GM23338 (cell line): Measurements from ENCODE around the gene SLC22A17. TPM values are rescaled to one million over a fixed set of nuclear protein-coding genes. Genes with fewer than 3 reads are reported as not detected.
A peak's percentile ranks its signal among the peaks of the same experiment; 100 is the strongest.

ENCODE experiments used
- ATAC-seq: fragments of 200-7000 bp; cut with Tn5 transposase; 3 replicates; pipeline ENCODE4 v1.9.1; 2020
- DNase-seq: peaks from one replicate; pipeline ENCODE4 v3.0.0-alpha.2; 2015; ENCODE audit warnings: low spot score
- H2AFZ ChIP-seq: fragments of 200-600 bp; sonication (generic); 2 replicates; pipeline ENCODE4 v1.8.0; 2016; ENCODE audit warnings: antibody characterized with exemption, mild to moderate bottlenecking, moderate library complexity
- H3F3A ChIP-seq: fragments of 200-600 bp; sonication (generic); replicated peaks from 2 replicates; pipeline ENCODE4 v1.8.0; 2017; ENCODE audit warnings: antibody characterized with exemption, mixed run types, low read depth
- H3K27ac ChIP-seq: fragments of 200-600 bp; sonication (generic); 2 replicates; pipeline ENCODE4 v1.6.1; 2016; ENCODE audit warnings: low read depth
- H3K27me3 ChIP-seq: fragments of 200-600 bp; sonication (generic); 2 replicates; pipeline ENCODE4 v1.8.0; 2016; ENCODE audit warnings: mild to moderate bottlenecking, mixed run types, moderate library complexity; ENCODE audit not compliant: insufficient read depth
- H3K36me3 ChIP-seq: fragments of 200-600 bp; sonication (generic); 2 replicates; pipeline ENCODE4 v1.8.0; 2016; ENCODE audit warnings: mild to moderate bottlenecking; ENCODE audit not compliant: insufficient read depth
- H3K4me1 ChIP-seq: fragments of 200-600 bp; sonication (generic); 2 replicates; pipeline ENCODE4 v1.8.0; 2016; ENCODE audit warnings: mild to moderate bottlenecking, moderate library complexity; ENCODE audit not compliant: insufficient read depth
- H3K4me2 ChIP-seq: fragments of 200-600 bp; sonication (generic); 2 replicates; pipeline ENCODE4 v1.7.1; 2017; ENCODE audit warnings: mixed run types
- H3K4me3 ChIP-seq: fragments of 200-600 bp; sonication (generic); 2 replicates; pipeline ENCODE4 v1.6.1; 2016; ENCODE audit warnings: mixed run types
- H3K79me2 ChIP-seq: fragments of 200-600 bp; sonication (generic); replicated peaks from 2 replicates; pipeline ENCODE4 v1.8.0; 2017; ENCODE audit warnings: mild to moderate bottlenecking; ENCODE audit not compliant: insufficient read depth
- H3K9me2 ChIP-seq: fragments of 200-600 bp; sonication (generic); 2 replicates; pipeline ENCODE4 v1.8.0; 2017; ENCODE audit not compliant: insufficient read depth
- H4K20me1 ChIP-seq: fragments of 200-600 bp; sonication (generic); replicated peaks from 2 replicates; pipeline ENCODE4 v1.8.0; 2017; ENCODE audit warnings: mild to moderate bottlenecking; ENCODE audit not compliant: insufficient read depth
- H3K27ac Mint-ChIP-seq: 2 replicates; pipeline ENCODE4 v1.8.0; 2020; ENCODE audit warnings: inconsistent platforms, mild to moderate bottlenecking, moderate library complexity, mixed read lengths
- H3K27me3 Mint-ChIP-seq: 3 replicates; pipeline ENCODE4 v1.8.0; 2022; ENCODE audit warnings: low read depth, mild to moderate bottlenecking, moderate library complexity, mixed read lengths, inconsistent platforms; ENCODE audit not compliant: insufficient read depth, poor library complexity
- H3K36me3 Mint-ChIP-seq: 3 replicates; pipeline ENCODE4 v1.8.0; 2021; ENCODE audit warnings: low read depth, mild to moderate bottlenecking, inconsistent platforms, moderate library complexity, mixed read lengths
- H3K4me1 Mint-ChIP-seq: 3 replicates; pipeline ENCODE4 v1.8.0; 2020; ENCODE audit warnings: mild to moderate bottlenecking, inconsistent platforms, mixed read lengths
- H3K4me3 Mint-ChIP-seq: 3 replicates; pipeline ENCODE4 v1.8.0; 2021; ENCODE audit warnings: moderate library complexity, mild to moderate bottlenecking, inconsistent platforms, mixed read lengths
- H3K9me3 Mint-ChIP-seq: 3 replicates; pipeline ENCODE4 v1.8.0; 2020; ENCODE audit warnings: moderate library complexity, mild to moderate bottlenecking, inconsistent platforms, mixed read lengths
- CREB1 ChIP-seq: fragments of 250-450 bp; sonication (Bioruptor Pico); IDR thresholded peaks from 2 replicates; pipeline ENCODE4 v1.5.0; 2020; ENCODE audit warnings: low read depth, mild to moderate bottlenecking, moderate library complexity
- EZH2 ChIP-seq: fragments of 200-600 bp; sonication (generic); IDR thresholded peaks from one replicate; pipeline ENCODE4 v1.8.0; 2017; ENCODE audit warnings: antibody characterized with exemption, mild to moderate bottlenecking, low read depth; ENCODE audit not compliant: unreplicated experiment
- JUNB ChIP-seq: IDR thresholded peaks from one replicate; pipeline ENCODE4 v1.6.1; 2016; ENCODE audit warnings: antibody characterized with exemption; ENCODE audit not compliant: unreplicated experiment
- NANOG ChIP-seq: IDR thresholded peaks from 2 replicates; pipeline ENCODE4 v1.6.1; 2016; ENCODE audit warnings: antibody characterized with exemption, borderline replicate concordance
- POLR2AphosphoS5 ChIP-seq: IDR thresholded peaks from 2 replicates; pipeline ENCODE4 v1.6.1; 2016; ENCODE audit warnings: antibody characterized with exemption, low read depth
- STAT1 ChIP-seq: IDR thresholded peaks from one replicate; pipeline ENCODE4 v1.6.1; 2016; ENCODE audit warnings: antibody characterized with exemption; ENCODE audit not compliant: unreplicated experiment
- ZNF114 ChIP-seq: fragments of 250-450 bp; sonication (Bioruptor Pico); IDR thresholded peaks from 2 replicates; pipeline ENCODE4 v1.5.0; 2020; ENCODE audit warnings: mild to moderate bottlenecking, moderate library complexity
- ZNF331 ChIP-seq: fragments of 250-450 bp; sonication (Bioruptor Pico); IDR thresholded peaks from 2 replicates; pipeline ENCODE4 v1.5.0; 2020; ENCODE audit warnings: low read depth, mild to moderate bottlenecking, moderate library complexity
- polyA plus RNA-seq: library from polyadenylated mRNA; unstranded; fragments of >200 nt; fragmentation: Nextera tagmentation; extraction: Ambion mirVana; gene quantifications from 2 replicates; pipeline ENCODE4 v1.2.1, GENCODE V29; 2016
- total RNA-seq: library from RNA; depleted of rRNA; stranded (reverse); fragments of >200 nt; shearing (Covaris generic); gene quantifications from 2 replicates; pipeline ENCODE4 v1.2.3, GENCODE V29; 2014
- TF ChIP-seq, protein P1 (sequence below): IDR thresholded peaks from 2 replicates; pipeline ENCODE4 v1.6.1; 2016; ENCODE audit warnings: antibody characterized with exemption
- TF ChIP-seq, protein P2 (sequence below): fragments of 250-450 bp; sonication (Bioruptor Pico); IDR thresholded peaks from 2 replicates; pipeline ENCODE4 v1.5.0; 2020; ENCODE audit warnings: mild to moderate bottlenecking, moderate library complexity
- TF ChIP-seq, protein P3 (sequence below), 2 experiments: fragments of 200-600 bp in 1 of 2; sonication (generic) in 1 of 2; conservative IDR thresholded peaks; 2 replicates each; pipeline versions ENCODE4 v1.5.1 to v1.6.1; 2016 to 2017; ENCODE audit warnings: antibody characterized with exemption in 2 of 2, low read depth in 2 of 2, mild to moderate bottlenecking in 2 of 2, moderate library complexity in 1 of 2

The SLC22A17 gene
- total and polyA plus RNA-seq, 2 experiments from 2014 or later = 28.6 to 56.6 TPM

GRCh38 chr14:23308721-23309445 is 43.8 kb downstream of the SLC22A17 start (continued):
- TF ChIP-seq, protein P1, sequence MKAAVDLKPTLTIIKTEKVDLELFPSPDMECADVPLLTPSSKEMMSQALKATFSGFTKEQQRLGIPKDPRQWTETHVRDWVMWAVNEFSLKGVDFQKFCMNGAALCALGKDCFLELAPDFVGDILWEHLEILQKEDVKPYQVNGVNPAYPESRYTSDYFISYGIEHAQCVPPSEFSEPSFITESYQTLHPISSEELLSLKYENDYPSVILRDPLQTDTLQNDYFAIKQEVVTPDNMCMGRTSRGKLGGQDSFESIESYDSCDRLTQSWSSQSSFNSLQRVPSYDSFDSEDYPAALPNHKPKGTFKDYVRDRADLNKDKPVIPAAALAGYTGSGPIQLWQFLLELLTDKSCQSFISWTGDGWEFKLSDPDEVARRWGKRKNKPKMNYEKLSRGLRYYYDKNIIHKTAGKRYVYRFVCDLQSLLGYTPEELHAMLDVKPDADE = no peak
- TF ChIP-seq JUNB = no peak
- no peak for TF ChIP-seq CREB1 (CRISPR knock-in tag)
- TF ChIP-seq POLR2AphosphoS5 = no peak
- TF ChIP-seq STAT1 = no peak

DNA sequence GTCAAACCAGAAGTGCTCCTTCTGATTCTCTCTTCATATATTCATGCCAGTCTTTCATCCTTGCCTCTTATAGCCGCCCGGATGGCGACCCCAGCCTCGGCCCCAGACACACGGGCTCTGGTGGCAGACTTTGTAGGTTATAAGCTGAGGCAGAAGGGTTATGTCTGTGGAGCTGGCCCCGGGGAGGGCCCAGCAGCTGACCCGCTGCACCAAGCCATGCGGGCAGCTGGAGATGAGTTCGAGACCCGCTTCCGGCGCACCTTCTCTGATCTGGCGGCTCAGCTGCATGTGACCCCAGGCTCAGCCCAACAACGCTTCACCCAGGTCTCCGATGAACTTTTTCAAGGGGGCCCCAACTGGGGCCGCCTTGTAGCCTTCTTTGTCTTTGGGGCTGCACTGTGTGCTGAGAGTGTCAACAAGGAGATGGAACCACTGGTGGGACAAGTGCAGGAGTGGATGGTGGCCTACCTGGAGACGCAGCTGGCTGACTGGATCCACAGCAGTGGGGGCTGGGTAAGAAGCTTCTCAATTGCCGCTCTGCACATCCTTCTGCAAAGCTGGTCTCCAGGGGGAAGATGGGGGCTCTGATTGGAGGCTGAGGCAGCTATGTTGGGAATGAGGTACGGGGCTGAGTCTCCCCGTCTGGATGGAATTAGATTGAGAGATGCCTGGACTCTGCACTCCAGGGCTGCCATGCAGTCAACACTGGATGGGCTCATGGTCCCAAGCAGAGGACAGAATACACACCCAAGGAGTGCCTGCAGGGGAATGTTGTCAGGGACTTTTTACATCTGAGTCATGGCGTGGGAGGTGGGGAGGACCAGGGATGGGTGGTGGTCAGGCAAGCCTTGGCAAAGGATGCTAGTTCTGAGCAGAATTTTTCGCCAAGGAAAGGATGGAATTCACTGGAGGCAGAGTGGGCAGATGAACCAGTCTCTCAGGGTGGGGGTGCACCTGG is 44.7 kb downstream of the SLC22A17 start:
- H3K27ac Mint-ChIP-seq = no peak overlapping the region
- peak overlapping the region; percentile 94 for H3K4me3 Mint-ChIP-seq
- Histone ChIP-seq H3K9me2 (no peaks in the 10 kb centered on the region), H3K79me2 (peaks cover 11% of the 10 kb centered on the region; the same call in 1 of the 2 replicates), H3K36me3 (no peaks in the 10 kb centered on the region; the same call in 1 of the 2 replicates), H3F3A (peaks cover 12% of the 10 kb centered on the region; the same call in 1 of the 2 replicates), H4K20me1 (no peaks in the 10 kb centered on the region; the same call in 1 of the 2 replicates), H3K4me1 (peaks cover 15% of the 10 kb centered on the region), H2AFZ (no peak overlapping the region), H3K27me3 (peaks cover 22% of the 10 kb centered on the region), H3K4me2 (peak overlapping the region; percentile 96), H3K4me3 (peak overlapping the region; percentile 85), H3K27ac (no peak overlapping the region)
- no peak for ATAC-seq
- no peak for DNase-seq
- no peaks in the 10 kb centered on the region; the same call in 2 of the 3 replicates for H3K9me3 Mint-ChIP-seq
- TF ChIP-seq, protein P2, sequence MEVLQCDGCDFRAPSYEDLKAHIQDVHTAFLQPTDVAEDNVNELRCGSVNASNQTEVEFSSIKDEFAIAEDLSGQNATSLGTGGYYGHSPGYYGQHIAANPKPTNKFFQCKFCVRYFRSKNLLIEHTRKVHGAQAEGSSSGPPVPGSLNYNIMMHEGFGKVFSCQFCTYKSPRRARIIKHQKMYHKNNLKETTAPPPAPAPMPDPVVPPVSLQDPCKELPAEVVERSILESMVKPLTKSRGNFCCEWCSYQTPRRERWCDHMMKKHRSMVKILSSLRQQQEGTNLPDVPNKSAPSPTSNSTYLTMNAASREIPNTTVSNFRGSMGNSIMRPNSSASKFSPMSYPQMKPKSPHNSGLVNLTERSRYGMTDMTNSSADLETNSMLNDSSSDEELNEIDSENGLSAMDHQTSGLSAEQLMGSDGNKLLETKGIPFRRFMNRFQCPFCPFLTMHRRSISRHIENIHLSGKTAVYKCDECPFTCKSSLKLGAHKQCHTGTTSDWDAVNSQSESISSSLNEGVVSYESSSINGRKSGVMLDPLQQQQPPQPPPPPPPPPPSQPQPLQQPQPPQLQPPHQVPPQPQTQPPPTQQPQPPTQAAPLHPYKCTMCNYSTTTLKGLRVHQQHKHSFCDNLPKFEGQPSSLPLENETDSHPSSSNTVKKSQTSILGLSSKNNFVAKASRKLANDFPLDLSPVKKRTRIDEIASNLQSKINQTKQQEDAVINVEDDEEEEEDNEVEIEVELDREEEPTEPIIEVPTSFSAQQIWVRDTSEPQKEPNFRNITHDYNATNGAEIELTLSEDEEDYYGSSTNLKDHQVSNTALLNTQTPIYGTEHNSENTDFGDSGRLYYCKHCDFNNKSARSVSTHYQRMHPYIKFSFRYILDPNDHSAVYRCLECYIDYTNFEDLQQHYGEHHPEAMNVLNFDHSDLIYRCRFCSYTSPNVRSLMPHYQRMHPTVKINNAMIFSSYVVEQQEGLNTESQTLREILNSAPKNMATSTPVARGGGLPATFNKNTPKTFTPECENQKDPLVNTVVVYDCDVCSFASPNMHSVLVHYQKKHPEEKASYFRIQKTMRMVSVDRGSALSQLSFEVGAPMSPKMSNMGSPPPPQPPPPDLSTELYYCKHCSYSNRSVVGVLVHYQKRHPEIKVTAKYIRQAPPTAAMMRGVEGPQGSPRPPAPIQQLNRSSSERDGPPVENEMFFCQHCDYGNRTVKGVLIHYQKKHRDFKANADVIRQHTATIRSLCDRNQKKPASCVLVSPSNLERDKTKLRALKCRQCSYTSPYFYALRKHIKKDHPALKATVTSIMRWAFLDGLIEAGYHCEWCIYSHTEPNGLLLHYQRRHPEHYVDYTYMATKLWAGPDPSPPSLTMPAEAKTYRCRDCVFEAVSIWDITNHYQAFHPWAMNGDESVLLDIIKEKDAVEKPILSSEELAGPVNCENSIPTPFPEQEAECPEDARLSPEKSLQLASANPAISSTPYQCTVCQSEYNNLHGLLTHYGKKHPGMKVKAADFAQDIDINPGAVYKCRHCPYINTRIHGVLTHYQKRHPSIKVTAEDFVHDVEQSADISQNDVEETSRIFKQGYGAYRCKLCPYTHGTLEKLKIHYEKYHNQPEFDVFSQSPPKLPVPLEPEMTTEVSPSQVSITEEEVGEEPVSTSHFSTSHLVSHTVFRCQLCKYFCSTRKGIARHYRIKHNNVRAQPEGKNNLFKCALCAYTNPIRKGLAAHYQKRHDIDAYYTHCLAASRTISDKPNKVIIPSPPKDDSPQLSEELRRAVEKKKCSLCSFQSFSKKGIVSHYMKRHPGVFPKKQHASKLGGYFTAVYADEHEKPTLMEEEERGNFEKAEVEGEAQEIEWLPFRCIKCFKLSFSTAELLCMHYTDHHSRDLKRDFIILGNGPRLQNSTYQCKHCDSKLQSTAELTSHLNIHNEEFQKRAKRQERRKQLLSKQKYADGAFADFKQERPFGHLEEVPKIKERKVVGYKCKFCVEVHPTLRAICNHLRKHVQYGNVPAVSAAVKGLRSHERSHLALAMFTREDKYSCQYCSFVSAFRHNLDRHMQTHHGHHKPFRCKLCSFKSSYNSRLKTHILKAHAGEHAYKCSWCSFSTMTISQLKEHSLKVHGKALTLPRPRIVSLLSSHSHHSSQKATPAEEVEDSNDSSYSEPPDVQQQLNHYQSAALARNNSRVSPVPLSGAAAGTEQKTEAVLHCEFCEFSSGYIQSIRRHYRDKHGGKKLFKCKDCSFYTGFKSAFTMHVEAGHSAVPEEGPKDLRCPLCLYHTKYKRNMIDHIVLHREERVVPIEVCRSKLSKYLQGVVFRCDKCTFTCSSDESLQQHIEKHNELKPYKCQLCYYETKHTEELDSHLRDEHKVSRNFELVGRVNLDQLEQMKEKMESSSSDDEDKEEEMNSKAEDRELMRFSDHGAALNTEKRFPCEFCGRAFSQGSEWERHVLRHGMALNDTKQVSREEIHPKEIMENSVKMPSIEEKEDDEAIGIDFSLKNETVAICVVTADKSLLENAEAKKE (CRISPR knock-in tag) = no peak
- TF ChIP-seq STAT1 (no peak), NANOG (no peak), ZNF331 (CRISPR knock-in tag) (no peak), CREB1 (CRISPR knock-in tag) (no peak), EZH2 (no peak), ZNF114 (no peak)
- TF ChIP-seq, protein P1 = no peak
- TF ChIP-seq, protein P3, sequence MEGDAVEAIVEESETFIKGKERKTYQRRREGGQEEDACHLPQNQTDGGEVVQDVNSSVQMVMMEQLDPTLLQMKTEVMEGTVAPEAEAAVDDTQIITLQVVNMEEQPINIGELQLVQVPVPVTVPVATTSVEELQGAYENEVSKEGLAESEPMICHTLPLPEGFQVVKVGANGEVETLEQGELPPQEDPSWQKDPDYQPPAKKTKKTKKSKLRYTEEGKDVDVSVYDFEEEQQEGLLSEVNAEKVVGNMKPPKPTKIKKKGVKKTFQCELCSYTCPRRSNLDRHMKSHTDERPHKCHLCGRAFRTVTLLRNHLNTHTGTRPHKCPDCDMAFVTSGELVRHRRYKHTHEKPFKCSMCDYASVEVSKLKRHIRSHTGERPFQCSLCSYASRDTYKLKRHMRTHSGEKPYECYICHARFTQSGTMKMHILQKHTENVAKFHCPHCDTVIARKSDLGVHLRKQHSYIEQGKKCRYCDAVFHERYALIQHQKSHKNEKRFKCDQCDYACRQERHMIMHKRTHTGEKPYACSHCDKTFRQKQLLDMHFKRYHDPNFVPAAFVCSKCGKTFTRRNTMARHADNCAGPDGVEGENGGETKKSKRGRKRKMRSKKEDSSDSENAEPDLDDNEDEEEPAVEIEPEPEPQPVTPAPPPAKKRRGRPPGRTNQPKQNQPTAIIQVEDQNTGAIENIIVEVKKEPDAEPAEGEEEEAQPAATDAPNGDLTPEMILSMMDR (conservative IDR thresholded peaks at IDR 0.05; ENCODE audit: low read depth in 2 of 2) = no peak
- H3K36me3 Mint-ChIP-seq = peaks cover 24% of the 10 kb centered on the region; the same call in 2 of the 3 replicates
- H3K4me1 Mint-ChIP-seq = peaks cover 25% of the 10 kb centered on the region
- H3K27me3 Mint-ChIP-seq = peaks cover 13% of the 10 kb centered on the region
